BLaER1 treated with 17β-estradiol and CSF1 and Interleukin-3, amounts not matched to agents 10 nM and 100 nM (cell line): ENCODE results near the gene NSD2.

ENCODE experiments used
- H3K27ac ChIP-seq, 11 experiments: shearing (Covaris generic); formaldehyde crosslinking; 2 replicates each; pipeline ENCODE4 v1.8.1; 2022
- H3K27me3 ChIP-seq, 11 experiments: shearing (Covaris generic); formaldehyde crosslinking; 2 replicates each; pipeline ENCODE4 v1.8.1; 2022
- H3K36me3 ChIP-seq, 11 experiments: shearing (Covaris generic); formaldehyde crosslinking; 2 replicates each; pipeline ENCODE4 v1.8.1; 2022
- H3K4me1 ChIP-seq, 10 experiments: shearing (Covaris generic); formaldehyde crosslinking; 2 replicates each; pipeline ENCODE4 v1.8.1; 2022
- H3K4me2 ChIP-seq, 11 experiments: shearing (Covaris generic); formaldehyde crosslinking; 2 replicates each; pipeline ENCODE4 v1.8.1; 2022
- H3K4me3 ChIP-seq, 10 experiments: shearing (Covaris generic); formaldehyde crosslinking; 2 replicates each; pipeline ENCODE4 v1.8.1; 2022
- H3K9ac ChIP-seq, 11 experiments: shearing (Covaris generic); formaldehyde crosslinking; 2 replicates each; pipeline ENCODE4 v1.8.1; 2022
- H3K9me3 ChIP-seq, 11 experiments: shearing (Covaris generic); formaldehyde crosslinking; replicated peaks in 1 of 11; 2 replicates each; pipeline ENCODE4 v1.8.1; 2022
- H4K20me1 ChIP-seq, 11 experiments: shearing (Covaris generic); formaldehyde crosslinking; 2 replicates each; pipeline ENCODE4 v1.8.1; 2022
- Cebpa-rat ChIP-seq, 11 experiments: shearing (Covaris generic); IDR thresholded peaks; 2 replicates each; pipeline ENCODE4 v1.8.1; 2022

The NSD2 gene

DNA sequence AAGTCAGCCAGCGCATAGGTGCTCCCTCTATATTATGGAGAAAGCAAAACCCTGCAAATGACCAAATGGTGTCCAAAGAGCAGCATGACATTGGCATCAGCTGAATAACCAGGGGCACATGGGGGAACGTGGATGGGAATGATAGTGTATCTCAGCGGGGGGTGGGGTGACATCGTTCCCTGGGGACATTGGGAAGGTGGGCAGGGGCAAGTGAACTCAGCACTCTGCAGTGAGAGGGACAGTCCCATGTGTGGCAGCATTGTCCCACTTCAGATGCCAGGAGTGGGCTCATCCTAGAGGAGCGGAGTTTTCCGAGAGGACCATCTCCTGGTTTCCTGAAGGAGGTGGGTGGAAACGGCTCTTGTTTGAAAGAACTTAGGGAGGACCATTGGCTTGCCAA, 72.7 kb downstream of the NSD2 start:
- Histone ChIP-seq H3K27ac (no peak overlapping the region), H3K4me2 (no peak overlapping the region), H3K9ac (no peak overlapping the region), H4K20me1 (peaks cover 0 to 66% (median 23%) of the 10 kb centered on the region in 11 experiments; a peak in 14 of 22 replicates), H3K4me1 (no peaks in the 10 kb centered on the region), H3K36me3 (peaks cover 64 to 100% (median 99%) of the 10 kb centered on the region in 11 experiments), H3K4me3 (no peak overlapping the region), H3K9me3 (no peaks in the 10 kb centered on the region), H3K27me3 (no peaks in the 10 kb centered on the region)
- no peak for TF ChIP-seq Cebpa-rat (IDR thresholded peaks at IDR 0.05)

DNA sequence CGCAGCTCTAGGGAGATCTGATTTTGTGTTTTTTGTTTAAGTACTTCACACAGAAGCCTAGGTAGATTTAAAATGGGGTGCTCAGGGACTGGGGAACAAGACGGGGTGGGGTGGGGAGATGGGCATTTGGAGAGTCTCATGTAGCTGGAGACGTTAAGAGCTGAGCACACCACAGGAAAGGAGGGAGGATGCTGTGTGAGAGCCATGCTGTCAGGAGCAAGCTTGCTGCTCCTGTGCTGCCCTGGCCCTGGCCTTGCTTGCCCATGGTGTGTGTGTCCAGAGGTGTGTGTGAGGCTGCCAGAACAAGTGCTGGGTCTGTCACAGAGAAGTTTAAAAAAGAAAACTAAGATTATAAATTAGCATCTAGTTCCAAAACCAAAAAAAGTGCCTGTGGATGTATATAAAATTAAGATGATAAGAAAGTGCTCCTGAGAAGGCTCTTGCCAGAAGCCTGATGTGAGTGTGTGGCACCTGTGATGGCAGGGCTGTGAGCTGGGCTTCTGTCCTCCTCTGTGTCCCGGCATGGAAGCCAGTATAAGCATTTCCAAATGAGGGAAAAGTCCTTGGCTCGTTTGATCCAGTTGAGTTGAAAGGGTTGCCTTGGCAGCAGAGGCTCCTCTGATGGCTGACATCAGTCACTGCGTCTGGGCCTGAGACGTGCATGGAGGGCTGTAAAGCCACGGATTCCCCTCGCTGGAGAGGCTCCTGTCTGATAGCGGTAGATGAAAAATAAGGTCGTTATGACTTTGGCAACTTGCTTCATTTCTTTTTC, 74.1 kb downstream of the NSD2 start:
- Histone ChIP-seq H3K36me3 (peaks cover 57 to 100% (median 99%) of the 10 kb centered on the region in 11 experiments), H3K4me3 (no peak overlapping the region), H4K20me1 (peaks cover 0 to 70% (median 23%) of the 10 kb centered on the region in 11 experiments; a peak in 14 of 22 replicates), H3K27me3 (no peaks in the 10 kb centered on the region), H3K9me3 (no peaks in the 10 kb centered on the region), H3K9ac (no peak overlapping the region), H3K27ac (no peak overlapping the region), H3K4me2 (no peak overlapping the region), H3K4me1 (no peaks in the 10 kb centered on the region)
- TF ChIP-seq Cebpa-rat (IDR thresholded peaks at IDR 0.05) = no peak

GRCh38 chr4:1945912-1946311, 74.7 kb downstream of the NSD2 start:
- Histone ChIP-seq H3K36me3 (peaks cover 55 to 100% (median 99%) of the 10 kb centered on the region in 11 experiments), H3K27ac (no peak overlapping the region), H3K4me3 (no peak overlapping the region), H3K9ac (no peak overlapping the region), H3K27me3 (no peaks in the 10 kb centered on the region), H3K9me3 (no peaks in the 10 kb centered on the region), H4K20me1 (peaks cover 0 to 64% (median 22%) of the 10 kb centered on the region in 11 experiments; a peak in 13 of 22 replicates), H3K4me2 (no peak overlapping the region), H3K4me1 (no peaks in the 10 kb centered on the region)
- no peak for TF ChIP-seq Cebpa-rat (IDR thresholded peaks at IDR 0.05)

DNA sequence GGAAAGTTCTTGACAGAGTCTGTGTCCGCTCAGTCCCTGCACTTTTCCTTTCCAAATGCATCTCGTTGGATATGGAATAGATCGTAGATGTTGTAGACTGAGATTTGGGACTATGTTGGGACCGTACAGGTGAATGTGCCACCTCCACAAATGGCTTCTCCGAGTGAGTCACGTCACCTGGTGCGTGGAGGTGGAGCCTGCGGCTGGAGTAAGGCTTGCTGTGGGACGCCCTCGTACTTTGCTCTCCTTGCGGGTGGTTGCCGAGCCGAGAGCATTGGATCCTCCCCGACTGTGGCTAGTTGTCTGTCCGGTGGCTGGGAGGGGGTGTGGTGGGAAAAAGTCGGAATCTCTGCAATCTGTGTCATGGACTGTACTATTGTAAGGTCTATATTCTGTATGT, 77.0 kb downstream of the NSD2 start:
- H3K4me1 ChIP-seq = no peaks in the 10 kb centered on the region
- H3K27me3 ChIP-seq = no peaks in the 10 kb centered on the region
- H4K20me1 ChIP-seq = peaks cover 0 to 71% (median 17%) of the 10 kb centered on the region in 11 experiments; a peak in 14 of 22 replicates
- no peak overlapping the region for H3K4me2 ChIP-seq
- H3K36me3 ChIP-seq = peaks cover 55 to 100% (median 99%) of the 10 kb centered on the region in 11 experiments
- no peak overlapping the region for H3K4me3 ChIP-seq
- no peak overlapping the region for H3K9ac ChIP-seq
- H3K9me3 ChIP-seq = no peaks in the 10 kb centered on the region
- no peak overlapping the region for H3K27ac ChIP-seq
- TF ChIP-seq Cebpa-rat (IDR thresholded peaks at IDR 0.05) = no peak

DNA sequence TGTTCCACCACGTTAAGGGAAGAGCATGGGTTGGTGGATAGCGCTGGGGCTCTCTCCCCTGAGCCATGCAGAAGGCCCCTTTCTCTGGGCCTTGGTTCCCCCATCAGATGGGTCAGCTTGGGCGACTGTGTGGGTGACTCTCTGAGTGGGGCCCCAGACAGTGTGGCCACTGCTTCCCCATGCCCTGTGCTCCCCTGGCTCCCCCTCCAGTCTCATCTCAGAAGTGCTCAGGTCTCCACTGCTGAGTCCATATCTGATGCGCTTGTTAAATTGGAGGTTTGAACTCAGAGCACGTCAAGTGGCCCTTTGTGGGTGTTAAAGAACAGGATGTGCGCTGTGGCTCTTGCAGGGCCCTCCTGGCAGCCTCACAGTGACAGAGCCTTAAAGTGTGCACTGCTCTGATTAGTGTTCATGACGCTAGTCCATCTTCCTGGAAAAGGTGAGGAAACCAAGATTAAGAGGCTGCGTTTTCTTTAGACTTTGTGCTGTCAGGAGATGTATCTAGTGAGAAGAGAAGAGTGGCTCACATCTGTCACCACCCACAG, 77.8 kb downstream of the NSD2 start:
- no peaks in the 10 kb centered on the region for H3K4me1 ChIP-seq
- no peak overlapping the region for H3K4me3 ChIP-seq
- peaks cover 0 to 64% (median 17%) of the 10 kb centered on the region in 11 experiments; a peak in 14 of 22 replicates for H4K20me1 ChIP-seq
- no peak overlapping the region for H3K27ac ChIP-seq
- no peak overlapping the region for H3K4me2 ChIP-seq
- H3K9ac ChIP-seq = no peak overlapping the region
- H3K9me3 ChIP-seq = no peaks in the 10 kb centered on the region
- peaks cover 53 to 100% (median 99%) of the 10 kb centered on the region in 11 experiments for H3K36me3 ChIP-seq
- no peak for TF ChIP-seq Cebpa-rat (IDR thresholded peaks at IDR 0.05)
- no peaks in the 10 kb centered on the region for H3K27me3 ChIP-seq

DNA sequence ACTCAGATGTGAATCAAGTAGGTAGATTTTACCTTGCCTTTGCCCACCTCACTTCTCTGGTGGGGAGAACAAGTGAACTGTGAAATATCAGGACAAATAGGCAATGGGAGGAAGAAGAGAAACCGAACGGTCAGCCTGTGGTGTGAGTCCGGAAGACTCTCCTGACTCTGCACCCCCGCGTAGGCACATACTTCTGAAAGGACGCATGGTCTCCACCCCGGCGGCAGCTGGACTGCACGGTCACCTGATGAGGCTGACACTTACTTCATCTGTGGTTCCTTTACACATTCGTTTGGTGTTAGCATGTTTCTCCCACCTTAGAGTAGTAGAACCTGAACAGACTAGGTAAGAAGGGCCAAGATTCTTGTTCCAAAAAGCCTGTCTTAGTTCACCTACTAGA, 79.2 kb downstream of the NSD2 start:
- Histone ChIP-seq H3K9ac (no peak overlapping the region), H4K20me1 (peaks cover 0 to 52% (median 17%) of the 10 kb centered on the region in 11 experiments; a peak in 13 of 22 replicates), H3K27me3 (no peaks in the 10 kb centered on the region), H3K27ac (no peak overlapping the region), H3K4me2 (no peak overlapping the region), H3K36me3 (peaks cover 64 to 100% (median 99%) of the 10 kb centered on the region in 11 experiments), H3K4me1 (no peaks in the 10 kb centered on the region), H3K4me3 (no peak overlapping the region), H3K9me3 (no peaks in the 10 kb centered on the region)
- TF ChIP-seq Cebpa-rat (IDR thresholded peaks at IDR 0.05) = no peak

- no peaks in the 10 kb centered on the region for H3K9me3 ChIP-seq
- H3K36me3 ChIP-seq = peaks cover 75 to 100% (median 98%) of the 10 kb centered on the region in 11 experiments
Measured at GRCh38 chr4:1952058-1952700, 81.0 kb downstream of the NSD2 start.

DNA sequence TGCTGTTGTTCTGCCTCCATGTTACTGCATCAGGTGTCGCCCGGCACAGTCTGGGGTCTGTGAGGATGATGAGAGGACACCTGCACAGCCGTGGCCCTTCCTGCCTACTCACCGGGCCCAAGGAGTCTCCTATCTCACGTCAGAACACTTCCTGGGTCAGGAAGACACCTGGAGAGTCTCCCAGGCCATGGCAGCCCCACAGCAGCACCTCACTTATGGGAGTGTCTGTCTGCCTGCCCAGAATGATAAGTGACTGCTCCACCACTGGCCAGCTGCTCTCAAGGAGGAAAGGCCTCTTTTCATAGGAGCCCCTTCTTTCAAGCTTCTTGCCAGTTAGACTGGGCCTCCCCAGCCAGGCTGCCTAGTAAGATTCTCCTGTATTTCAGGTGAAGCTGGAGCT, 81.5 kb downstream of the NSD2 start:
- Histone ChIP-seq H3K27ac (no peak overlapping the region), H3K4me1 (no peaks in the 10 kb centered on the region), H3K9me3 (no peaks in the 10 kb centered on the region), H3K36me3 (peaks cover 79 to 100% (median 99%) of the 10 kb centered on the region in 11 experiments), H3K27me3 (no peaks in the 10 kb centered on the region), H3K4me3 (no peak overlapping the region), H3K4me2 (no peak overlapping the region), H4K20me1 (peaks cover 0 to 51% (median 16%) of the 10 kb centered on the region in 11 experiments; a peak in 12 of 22 replicates), H3K9ac (no peak overlapping the region)
- no peak for TF ChIP-seq Cebpa-rat (IDR thresholded peaks at IDR 0.05)

More at GRCh38 chr4:1952058-1952700, 81.0 kb downstream of the NSD2 start:
- no peak overlapping the region for H3K9ac ChIP-seq
- no peaks in the 10 kb centered on the region for H3K4me1 ChIP-seq
- H3K4me3 ChIP-seq = no peak overlapping the region
- no peak for TF ChIP-seq Cebpa-rat (IDR thresholded peaks at IDR 0.05)
- H3K4me2 ChIP-seq = no peak overlapping the region
- H3K27me3 ChIP-seq = no peaks in the 10 kb centered on the region
- H4K20me1 ChIP-seq = peaks cover 0 to 51% (median 16%) of the 10 kb centered on the region in 11 experiments; a peak in 12 of 22 replicates
- H3K27ac ChIP-seq = no peak overlapping the region

GRCh38 chr4:1953335-1953734, 82.1 kb downstream of the NSD2 start:
- Histone ChIP-seq H3K27ac (no peak overlapping the region), H3K36me3 (peaks cover 85 to 100% (median 99%) of the 10 kb centered on the region in 11 experiments), H3K4me1 (no peaks in the 10 kb centered on the region), H4K20me1 (peaks cover 0 to 50% (median 13%) of the 10 kb centered on the region in 11 experiments; a peak in 12 of 22 replicates), H3K4me2 (no peak overlapping the region), H3K9me3 (no peaks in the 10 kb centered on the region), H3K9ac (no peak overlapping the region), H3K27me3 (no peaks in the 10 kb centered on the region), H3K4me3 (no peak overlapping the region)
- TF ChIP-seq Cebpa-rat (IDR thresholded peaks at IDR 0.05) = no peak
